ENCODE measurements around the gene BPHL.
"Not testable (repeated sequence)": the region's sequence is repeated elsewhere in the genome, so short reads cannot be mapped to it uniquely, and the experiment has no call there.

The BPHL gene

GRCh38 chr6:3157131-3157933 is 38.8 kb downstream of the BPHL start, which contains the start of gene TUBB2A:
TSS of gene TUBB2A (minus strand) at chr6:3157544. CDS start at chr6:3157463, 81 bp downstream.
- DNase-seq = peak; percentile 94

DNA sequence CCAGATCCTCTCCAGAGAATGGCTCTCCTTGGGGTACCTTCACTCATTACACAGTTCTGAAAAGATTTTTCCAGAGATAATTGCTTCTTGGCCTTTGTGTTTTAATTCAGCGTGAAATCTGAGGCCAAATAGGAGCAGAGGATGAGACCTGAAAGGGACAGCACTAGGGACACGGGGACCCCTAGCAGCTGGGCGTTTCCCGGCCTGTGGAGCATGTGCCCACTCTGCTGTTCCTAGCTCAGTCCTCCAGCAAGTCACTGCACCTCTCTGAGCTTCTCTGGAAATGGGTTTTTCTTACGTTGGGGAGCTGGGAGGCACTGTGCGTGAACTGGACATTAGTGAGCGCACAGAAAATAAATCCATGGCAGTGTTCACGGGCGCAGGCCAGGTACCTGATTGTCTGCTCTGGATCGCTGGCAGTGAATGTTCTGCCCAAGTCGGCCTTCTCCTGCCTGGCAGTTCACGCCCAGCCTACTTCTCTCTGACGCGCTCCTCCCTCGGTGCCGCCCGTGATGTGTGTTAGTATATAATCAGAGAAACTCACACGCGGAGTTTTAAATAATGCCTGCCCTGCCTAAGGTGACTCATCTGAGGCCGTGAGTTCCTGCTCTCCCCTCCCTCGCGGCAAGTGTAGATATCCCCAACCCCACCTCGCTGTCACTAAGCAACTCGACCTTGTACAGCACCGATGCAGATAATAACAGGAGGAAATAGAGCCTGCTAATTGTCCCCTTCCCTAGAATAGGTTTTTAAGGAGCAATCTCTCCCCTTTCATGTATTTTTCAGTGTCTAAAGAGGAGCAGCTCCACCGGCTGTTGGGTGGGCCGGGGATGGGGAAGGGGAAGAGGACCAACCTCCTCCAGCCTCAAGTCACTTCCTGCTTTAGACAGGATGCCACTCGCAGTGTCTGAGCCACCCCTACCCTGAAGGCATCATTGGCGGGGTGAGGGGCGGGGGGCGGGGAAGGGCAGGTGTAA is 41.6 kb downstream of the BPHL start:
- DNase-seq = no peak

DNA sequence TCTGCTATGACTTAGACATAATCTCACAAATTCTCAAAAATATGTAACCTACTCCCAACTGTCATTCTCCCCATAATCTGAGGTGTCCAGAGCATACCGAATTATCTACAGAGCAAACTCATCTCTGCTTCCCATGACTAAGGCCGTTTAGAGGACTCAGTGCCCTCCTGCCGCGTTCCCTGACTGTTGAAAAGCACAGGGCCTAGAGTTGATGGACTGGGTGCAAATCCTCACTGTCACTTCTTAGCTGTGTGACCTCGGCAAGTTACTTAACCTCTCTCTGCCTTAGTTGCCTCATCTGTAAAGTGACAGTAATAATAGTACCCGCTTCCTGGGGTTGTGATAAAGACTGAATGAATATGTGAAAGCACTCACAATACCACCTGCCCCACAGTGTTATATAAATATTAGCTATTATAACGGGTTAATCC is 43.6 kb downstream of the BPHL start:
- no peak for DNase-seq

GRCh38 chr6:3162565-3163247 is 44.2 kb downstream of the BPHL start:
- peak; percentile 63 for DNase-seq

DNA sequence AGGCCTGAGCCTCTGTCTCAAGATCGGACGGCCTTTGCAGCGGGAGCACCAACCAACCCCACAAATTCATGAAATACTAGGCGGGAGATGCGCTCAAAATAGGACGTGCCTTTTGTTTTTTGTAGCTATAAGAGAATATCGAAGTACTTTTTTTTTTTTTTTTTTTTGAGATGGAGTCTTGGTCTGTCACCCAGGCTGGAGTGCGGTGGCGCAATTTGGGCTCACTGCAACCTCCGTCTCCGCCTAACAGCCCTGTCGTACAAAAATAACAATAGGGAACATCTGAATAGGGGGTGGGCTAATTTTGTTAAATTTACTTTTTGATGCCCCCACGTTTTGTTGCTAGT is 44.7 kb downstream of the BPHL start:
- DNase-seq = peak; percentile 44

- no peak for DNase-seq
These were observed 45.9 kb downstream of the BPHL start for GRCh38 chr6:3164388-3164787.

DNA sequence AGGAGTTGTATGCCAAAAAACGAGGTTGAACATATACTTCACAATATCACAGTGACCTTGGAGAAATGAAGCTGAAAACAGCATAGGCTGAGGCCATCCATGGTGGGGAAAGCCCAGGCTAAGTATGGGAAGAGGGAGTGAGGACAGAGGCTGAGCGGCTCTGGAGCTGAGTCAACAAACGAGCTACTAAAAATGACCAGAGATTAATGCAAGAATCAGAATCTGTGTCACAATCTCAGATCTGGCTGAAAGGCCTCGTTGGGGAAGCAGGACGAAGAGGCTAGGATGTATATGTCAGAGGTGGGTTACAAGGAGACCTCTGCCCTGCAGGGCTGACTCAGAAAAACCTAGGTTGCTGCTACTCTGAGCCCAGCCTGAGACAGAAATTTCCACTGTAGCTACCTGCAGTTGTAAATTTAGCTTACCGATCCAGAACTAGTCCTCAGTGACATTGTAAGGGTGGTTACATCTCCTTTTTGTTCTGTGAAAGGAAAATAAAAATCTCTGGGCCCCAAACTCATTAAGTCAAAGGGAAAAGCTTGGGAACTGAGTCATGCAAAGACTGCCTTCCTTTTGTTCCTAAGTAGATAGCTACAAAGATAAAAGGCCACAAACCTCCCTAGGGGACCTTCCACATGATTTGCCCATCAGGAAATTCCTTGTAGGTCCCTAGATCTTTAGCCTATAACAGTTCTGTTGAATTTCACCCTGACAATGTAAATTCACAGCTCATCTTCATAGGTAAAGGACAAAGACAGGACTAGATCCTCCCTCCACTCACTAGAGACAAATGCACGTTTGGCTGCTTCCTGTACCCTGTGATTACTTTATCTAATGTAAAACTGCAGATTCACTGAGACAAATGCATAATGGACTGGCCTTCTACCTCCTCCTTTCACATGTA is 47.4 kb downstream of the BPHL start:
- peak; percentile 91 for DNase-seq

DNA sequence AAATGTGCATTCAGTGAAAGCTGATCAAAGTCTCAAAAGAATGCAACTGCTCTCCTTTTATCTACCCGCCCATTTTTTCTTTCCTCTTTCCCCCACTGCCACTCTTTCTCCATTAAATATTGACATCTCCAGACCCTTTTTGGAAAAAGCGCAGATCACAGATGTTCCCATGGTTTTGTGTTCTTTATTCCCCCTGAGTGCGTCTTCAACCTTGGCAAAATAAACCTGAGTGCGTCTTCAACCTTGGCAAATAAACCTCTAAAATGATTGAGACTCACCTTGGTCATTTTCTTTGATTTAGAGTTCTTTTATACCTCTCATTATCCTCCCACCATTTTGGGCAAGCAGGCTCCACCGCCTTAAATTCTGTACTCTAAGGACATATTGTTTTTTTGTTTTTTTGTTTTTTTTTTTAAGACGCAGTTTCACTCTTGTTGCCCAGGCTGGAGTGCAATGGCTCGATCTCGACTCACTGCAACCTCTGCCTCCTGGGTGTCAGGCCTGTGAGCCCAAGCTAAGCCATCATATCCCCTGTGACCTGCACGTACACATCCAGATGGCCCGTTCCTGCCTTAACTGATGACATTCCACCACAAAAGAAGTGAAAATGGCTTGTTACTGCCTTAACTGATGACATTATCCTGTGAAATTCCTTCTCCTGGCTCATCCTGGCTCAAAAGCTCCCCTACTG is 48.2 kb downstream of the BPHL start:
- not testable (repeated sequence) for DNase-seq

- not testable (repeated sequence) for DNase-seq
These were observed 49.5 kb downstream of the BPHL start for GRCh38 chr6:3168046-3168445.

- not testable (repeated sequence) for DNase-seq
These were observed 52.2 kb downstream of the BPHL start for GRCh38 chr6:3170676-3171075.

DNA sequence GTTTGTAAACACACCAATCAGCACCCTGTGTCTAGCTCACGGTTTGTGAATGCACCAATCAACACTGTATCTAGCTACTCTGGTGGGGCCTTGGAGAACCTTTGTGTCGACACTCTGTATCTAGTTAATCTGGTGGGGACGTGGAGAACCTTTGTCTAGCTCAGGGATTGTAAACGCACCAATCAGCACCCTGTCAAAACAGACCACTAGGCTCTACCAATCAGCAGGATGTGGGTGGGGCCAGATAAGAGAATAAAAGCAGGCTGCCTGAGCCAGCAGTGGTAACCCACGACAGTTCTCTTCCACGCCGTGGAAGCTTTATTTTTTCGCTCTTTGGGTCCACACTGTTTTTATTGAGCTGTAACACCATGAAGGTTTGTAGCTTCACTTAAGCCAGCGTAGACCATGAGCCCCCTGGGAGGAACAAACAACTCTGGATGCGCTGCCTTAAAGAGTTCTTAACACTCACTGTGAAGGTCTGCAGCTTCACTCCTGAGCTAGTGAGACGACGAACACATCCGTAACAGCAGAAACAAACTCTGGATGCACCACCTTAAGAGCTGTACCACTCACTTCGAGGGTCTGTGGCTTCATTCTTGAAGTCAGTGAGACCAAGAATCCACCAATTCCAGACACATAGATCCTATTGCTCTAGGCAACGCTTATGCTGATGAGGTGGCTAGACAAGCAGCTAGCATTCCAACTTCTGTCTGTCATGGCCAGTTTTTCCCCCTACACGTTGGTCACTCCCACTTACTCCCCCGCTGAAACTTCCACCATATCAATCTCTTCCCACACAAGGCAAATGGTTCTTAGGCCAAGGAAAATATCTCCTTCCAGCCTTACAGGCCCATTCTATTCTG is 53.0 kb downstream of the BPHL start:
- not testable (repeated sequence) for DNase-seq

GRCh38 chr6:3172789-3173188 is 54.3 kb downstream of the BPHL start:
- not testable (repeated sequence) for DNase-seq

- not testable (repeated sequence) for DNase-seq
These were observed 55.2 kb downstream of the BPHL start for GRCh38 chr6:3173636-3174089.

- DNase-seq = no peak
These were observed 57.3 kb downstream of the BPHL start for GRCh38 chr6:3175715-3176402.

DNA sequence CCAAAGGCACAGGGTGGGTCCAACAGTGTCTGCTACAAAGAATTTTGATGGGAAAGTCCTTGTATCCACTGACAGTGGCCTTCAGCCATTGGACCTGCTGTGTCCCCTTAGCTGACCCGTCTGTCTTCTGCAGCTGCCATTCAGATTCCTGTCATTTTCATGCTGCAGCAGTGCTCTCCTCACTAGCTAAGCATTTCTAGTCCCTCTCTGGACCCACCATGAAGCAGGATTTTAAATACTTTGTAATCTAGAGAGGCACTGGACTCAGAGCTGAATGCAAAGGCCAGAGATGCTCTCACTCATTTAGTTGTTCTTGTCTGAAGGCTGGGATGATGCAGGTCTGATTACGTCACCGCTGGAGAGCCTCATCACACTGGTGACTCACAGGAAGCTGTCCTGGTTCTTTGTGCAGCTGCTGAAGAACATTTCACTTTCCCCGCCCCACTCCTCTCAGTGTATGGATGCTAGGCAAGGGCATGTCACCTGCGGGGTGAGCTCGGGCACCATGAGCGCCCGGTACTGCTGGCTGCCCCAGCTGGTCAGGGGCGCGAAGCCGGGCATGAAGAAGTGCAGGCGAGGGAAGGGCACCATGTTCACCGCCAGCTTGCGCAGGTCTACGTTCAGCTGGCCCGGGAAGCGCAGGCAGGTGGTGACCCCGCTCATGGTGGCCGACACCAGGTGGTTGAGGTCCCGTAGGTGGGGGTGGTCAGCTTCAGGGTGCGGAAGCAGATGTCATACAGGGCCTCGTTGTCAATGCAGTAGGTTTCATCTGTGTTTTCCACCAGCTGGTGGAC is 58.2 kb downstream of the BPHL start:
- DNase-seq = peak; percentile 90

DNA sequence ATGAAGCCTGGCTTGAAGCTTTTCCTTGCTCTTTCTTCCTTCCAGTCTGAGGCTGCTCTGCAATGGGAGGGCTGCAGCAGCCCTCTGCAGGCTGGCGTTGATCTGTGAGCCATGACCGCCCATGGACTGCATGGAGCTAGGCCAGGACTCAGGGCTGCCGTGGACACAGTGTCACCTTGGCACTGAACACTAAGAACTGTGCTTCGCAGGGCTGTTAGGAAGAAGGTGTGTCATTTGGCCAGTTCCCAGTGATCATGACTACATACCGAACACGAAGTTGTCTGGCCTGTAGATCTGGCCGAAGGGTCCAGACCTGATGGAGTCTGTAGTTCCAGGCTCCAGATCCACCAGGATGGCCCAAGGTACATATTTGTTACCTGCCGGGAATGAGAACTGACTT is 60.2 kb downstream of the BPHL start:
- DNase-seq = not testable (repeated sequence)

DNA sequence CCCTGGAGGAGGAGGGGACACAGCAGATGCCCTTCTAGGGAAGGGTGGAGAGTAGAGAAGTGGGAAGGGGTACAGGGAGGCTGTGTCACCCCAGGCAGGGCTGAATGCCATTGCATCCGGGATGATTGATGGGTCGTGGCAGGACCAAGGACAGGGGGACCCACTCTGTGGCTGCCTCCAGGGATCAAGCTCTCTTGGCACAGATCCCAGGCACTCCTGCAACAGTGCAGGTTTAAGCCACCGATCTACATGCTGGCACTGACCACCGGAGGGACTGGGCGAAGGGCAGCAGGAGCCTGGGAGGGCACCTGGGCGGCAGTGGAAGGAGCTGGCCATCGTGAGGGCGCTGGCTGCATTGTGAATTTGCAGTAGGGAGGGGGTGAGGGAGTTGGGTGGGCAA is 61.4 kb downstream of the BPHL start:
- not testable (repeated sequence) for DNase-seq

- no peak for DNase-seq
These were observed 62.6 kb downstream of the BPHL start for GRCh38 chr6:3181105-3181504.

DNA sequence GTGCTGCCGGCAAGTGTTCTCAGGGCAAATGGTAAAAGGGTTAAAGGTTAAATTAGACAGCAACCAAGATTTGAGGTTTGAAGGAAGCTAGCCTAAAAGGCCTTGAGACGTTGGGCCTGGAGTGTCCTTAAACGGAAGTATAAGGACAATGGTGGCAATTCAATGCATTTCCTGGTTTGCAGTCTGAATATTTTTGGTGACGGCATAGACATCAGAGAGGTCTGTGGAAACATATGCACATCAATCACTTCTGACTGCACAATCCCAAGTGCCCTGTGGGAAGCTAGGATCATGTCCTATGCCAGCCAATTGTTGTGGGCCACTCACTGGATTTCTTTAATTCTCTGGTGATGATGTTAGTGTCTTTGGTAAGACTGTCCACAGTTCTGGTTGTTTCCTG is 64.6 kb downstream of the BPHL start:
- no peak for DNase-seq
